M059J (cell line): ENCODE data around the gene DUSP22. TPM values are rescaled to one million over a fixed set of nuclear protein-coding genes. Genes with fewer than 3 reads are reported as not detected.
"Not testable (repeated sequence)": the region's sequence is repeated elsewhere in the genome, so short reads cannot be mapped to it uniquely, and the experiment has no call there.

Experiments used
- DNase-seq: peaks from one replicate; pipeline ENCODE4 v3.0.0-alpha.2; 2012; ENCODE audit warnings: low read depth
- total RNA-seq: library from RNA; depleted of rRNA; stranded (reverse); fragments of >200 nt; shearing (Covaris generic); gene quantifications from 2 replicates; pipeline ENCODE4 v1.2.3, GENCODE V29; 2014

The DUSP22 gene
- total RNA-seq, 1 experiment from 2014 or later = 16.9 TPM

DNA sequence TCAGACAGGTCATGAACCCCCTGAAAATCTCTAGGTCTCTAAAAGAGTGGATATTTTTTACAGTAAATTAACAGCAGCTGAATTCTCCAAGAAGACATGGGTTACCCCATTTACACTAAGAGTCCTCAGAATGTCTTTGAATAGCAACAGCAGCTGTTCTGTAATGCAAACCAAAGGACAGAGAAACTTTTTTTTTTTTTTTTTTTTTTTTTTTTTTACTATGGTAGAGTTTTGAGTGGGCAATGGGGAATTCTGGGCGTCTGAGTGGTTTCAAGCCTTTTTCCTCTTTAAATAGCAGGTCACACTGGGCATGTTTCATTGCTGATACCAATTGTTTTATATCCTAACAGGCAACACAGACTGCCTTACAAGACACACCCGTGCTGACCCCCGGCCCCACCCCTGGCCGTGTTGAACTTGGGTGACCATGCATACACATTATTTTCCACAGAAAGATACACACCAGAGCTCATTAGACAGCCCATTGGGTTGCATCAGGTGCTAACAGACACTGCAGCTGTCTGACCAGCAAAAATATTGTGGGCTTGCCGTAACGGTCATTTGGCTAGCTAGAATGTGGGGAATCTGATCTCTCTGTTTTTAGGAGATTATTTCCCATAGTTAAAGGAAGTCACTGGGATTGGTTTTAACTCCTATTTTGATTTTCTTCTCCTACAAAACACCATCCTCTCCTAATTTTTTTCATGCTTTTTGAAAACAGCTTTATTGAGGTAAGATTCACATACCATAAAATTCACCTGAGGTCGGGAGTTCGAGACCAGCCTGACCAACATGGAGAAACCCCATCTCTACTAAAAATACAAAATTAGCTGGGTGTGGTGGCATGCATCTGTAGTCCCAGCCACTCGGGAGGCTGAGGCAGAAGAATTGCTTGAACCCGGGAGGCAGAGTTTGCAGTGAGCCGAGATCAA lies 72.6 kb downstream of the DUSP22 start:
- no peak for DNase-seq

DNA sequence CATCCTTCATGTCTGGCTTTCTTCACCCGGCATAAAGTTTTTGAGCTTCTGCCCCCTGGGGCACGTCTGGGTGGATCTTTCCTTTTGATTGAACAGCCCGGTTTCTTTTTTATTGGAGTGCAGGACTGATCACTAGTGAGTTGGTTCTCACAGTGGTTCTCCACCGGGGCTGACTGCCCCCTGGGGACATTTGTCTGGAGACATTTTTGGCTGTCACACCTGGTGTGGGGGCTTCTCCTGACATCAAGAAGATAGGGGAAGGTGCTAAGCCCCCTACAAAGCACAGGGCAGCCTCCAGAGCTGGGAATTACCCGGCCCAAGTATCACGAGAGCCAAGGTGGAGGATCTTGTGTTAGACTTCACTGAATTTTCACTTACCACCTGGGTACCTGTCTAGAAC lies 73.5 kb downstream of the DUSP22 start:
- DNase-seq = no peak

GRCh38 chr6:366389-367297 lies 74.4 kb downstream of the DUSP22 start:
- no peak for DNase-seq

GRCh38 chr6:367298-367794 lies 75.1 kb downstream of the DUSP22 start:
- no peak for DNase-seq

GRCh38 chr6:367891-368630 lies 75.8 kb downstream of the DUSP22 start:
- no peak for DNase-seq

DNA sequence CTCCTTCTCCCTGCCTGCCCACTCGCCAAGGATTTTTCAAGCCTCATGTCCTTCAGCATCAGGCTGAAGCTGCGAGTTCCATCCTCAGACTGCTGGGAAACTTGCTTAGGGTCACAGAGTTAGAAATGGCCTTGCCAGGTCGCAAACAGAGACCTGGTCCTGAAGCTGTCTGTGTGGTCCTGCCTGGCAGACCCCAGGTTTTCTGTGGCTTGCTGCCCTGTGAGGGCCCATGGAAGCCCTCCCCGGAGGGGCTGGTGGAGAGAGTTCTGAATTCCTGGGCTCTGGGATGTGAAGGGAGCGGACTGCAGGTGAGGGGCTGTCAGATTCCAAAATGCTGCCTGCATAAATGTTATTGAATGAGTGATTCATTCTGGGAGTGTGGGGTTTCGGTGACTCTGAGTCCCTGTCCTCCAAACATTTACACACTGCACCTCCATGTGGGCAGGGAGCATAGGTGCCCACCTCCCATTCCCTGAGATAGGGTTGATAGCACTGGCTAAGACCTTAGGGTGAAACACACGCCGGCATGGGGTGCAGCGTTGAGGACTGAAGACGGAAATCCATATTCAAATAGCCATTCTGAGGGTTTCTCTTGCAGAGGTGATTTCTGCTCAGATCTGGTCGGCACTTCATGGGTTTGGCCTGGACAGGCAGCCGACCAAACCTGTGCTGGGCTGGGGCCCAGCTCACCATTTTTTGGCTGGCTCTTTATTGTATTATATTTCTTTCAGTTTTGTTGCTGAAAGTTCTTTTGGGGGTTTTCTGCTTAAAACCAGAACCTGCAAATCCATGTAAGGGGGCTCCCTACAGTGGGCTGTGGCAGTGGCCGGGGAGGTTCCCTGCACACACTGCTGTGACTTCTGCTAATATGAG lies 77.5 kb downstream of the DUSP22 start:
- no peak for DNase-seq

DNA sequence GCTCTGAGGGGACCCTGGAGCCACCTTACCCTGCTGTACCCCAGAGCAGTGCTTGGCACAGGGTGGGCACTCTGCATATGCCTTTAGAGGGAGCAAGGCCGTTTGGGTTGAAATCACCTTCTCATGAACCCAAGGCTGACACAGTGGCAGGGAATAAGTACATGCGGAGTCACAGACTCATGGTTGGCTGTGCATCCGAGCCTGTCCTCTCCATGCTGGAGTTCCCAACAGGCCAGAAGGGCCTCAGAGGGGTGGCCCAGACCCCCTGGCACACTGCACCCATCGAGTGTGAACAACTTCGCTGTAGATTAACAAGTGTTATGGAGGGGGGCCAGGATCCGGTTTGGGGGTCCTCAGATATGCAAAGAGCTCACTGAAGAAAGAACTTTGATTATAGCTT lies 78.3 kb downstream of the DUSP22 start:
- no peak for DNase-seq

- DNase-seq = not testable (repeated sequence)
Observed at GRCh38 chr6:371851-372250, 79.6 kb downstream of the DUSP22 start.

DNA sequence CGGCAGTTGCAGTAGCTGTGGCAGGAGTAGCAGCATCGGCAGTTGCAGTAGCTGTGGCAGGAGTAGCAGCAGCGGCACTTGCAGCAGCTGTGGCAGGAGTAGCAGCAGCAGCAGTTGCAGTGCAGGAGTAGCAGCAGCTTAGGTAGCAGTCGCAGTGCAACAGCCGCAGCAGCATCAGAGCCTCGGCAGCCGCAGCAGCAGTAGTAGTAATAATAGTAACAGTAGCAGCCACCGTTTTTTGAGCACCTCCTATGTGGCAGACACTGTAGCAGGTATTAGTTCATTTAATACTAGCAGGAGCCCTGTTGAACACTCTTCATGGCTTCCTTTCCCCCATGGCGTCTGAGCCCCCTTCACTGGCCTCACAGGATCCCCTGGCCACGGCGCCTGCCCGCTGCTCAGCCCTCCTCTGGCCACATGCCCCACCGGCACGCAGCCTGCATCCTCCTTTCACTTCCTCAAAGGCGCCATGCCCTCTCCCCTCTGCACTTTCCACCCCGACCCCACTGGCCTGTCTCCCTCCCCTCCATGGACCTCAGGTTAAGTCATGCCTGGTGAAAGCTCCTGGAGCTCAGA lies 80.1 kb downstream of the DUSP22 start:
- DNase-seq = no peak

- no peak for DNase-seq
Observed at GRCh38 chr6:373031-373430, 80.7 kb downstream of the DUSP22 start.

DNA sequence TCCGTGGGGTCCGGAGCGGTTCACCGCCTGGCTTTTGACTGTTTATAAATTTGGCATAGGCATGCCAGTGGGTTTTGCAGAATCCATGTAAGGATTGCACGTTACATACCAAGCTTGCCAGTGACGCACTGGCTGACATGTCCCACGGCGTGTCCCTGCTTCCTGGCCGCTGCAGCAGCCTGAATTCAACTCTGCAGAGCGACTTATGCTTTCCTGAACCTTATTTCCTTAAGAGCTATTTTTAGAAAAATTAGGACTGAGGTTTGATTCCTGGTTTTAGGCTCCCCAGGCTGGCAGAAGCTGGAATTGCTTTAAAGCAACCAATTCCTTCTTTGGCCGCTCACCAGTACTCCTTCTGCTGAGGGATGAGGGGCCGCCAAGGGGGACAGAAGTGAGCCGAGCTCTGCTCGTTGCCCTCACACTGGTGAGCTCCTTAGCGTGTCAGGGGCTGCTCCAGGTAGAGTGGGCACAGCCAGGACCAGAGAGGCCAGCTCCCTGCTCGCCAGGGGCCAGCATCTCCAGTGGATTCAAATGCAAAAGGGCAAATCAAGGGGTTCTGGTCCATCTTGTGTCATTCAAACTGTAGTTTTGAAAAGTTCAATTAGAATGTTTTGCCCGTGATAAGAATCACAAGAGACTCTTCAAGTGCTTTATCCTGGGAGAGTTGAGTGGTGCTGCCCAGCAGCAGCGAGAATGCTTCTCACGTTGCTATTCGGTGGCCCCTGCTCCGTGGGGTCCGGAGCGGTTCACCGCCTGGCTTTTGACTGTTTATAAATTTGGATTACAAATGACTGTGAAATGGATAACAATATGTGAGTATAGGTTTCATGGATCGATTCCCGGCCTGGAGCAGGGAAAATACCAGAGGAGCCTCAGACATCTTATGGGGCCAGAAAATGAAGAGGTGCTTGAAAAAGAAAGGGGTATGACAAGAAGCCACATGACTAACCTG lies 81.8 kb downstream of the DUSP22 start:
- DNase-seq = no peak

- DNase-seq = no peak
Observed at GRCh38 chr6:374956-375355, 82.7 kb downstream of the DUSP22 start.

- DNase-seq = no peak
Observed at GRCh38 chr6:376827-377640, 84.7 kb downstream of the DUSP22 start.

- not testable (repeated sequence) for DNase-seq
Observed at GRCh38 chr6:377641-378020, 85.3 kb downstream of the DUSP22 start.

- DNase-seq = no peak
Observed at GRCh38 chr6:378090-378957, 86.0 kb downstream of the DUSP22 start.

- DNase-seq = no peak
Observed at GRCh38 chr6:378958-379409, 86.7 kb downstream of the DUSP22 start.
